HG03457 (cell line): ENCODE measurements around the gene LZTS2.

ENCODE experiments used
- ATAC-seq: cut with Tn5 transposase; IDR thresholded peaks from one replicate; pipeline ENCODE4 v1.9.1; 2021; ENCODE audit warnings: moderate number of reproducible peaks; ENCODE audit not compliant: unreplicated experiment

The LZTS2 gene

GRCh38 chr10:100978121-100978900 is 21.3 kb upstream of the LZTS2 start:
- ATAC-seq = no peak

GRCh38 chr10:100978901-100979195 is 20.8 kb upstream of the LZTS2 start:
- no peak for ATAC-seq

GRCh38 chr10:100979791-100980272 is 19.8 kb upstream of the LZTS2 start:
- ATAC-seq = no peak

GRCh38 chr10:100980311-100980710 is 19.3 kb upstream of the LZTS2 start:
- no peak for ATAC-seq

- no peak for ATAC-seq
Observed at GRCh38 chr10:100980711-100981110, 18.9 kb upstream of the LZTS2 start.

- no peak for ATAC-seq
Observed at GRCh38 chr10:100981178-100981772, 18.3 kb upstream of the LZTS2 start.

GRCh38 chr10:100982916-100983830 is 16.4 kb upstream of the LZTS2 start:
- no peak for ATAC-seq

- ATAC-seq = no peak
Observed at GRCh38 chr10:100983868-100984671, 15.5 kb upstream of the LZTS2 start.

GRCh38 chr10:100984672-100985177 is 14.9 kb upstream of the LZTS2 start:
- ATAC-seq = no peak

GRCh38 chr10:100985336-100985735 is 14.3 kb upstream of the LZTS2 start:
- no peak for ATAC-seq

GRCh38 chr10:100986623-100986951 is 13.0 kb upstream of the LZTS2 start:
- no peak for ATAC-seq

GRCh38 chr10:100986952-100987684 is 12.5 kb upstream of the LZTS2 start, which contains the start of the genes MRPL43 and TWNK:
Gene MRPL43, minus strand, starts transcription at chr10:100987497. Its CDS starts 54 bp downstream, at chr10:100987443.
Gene TWNK, plus strand, starts transcription at chr10:100987543. Its CDS starts 668 bp downstream, at chr10:100988211.
- ATAC-seq = peak; percentile 45

GRCh38 chr10:100987685-100988049 is 11.9 kb upstream of the LZTS2 start:
- no peak for ATAC-seq

- no peak for ATAC-seq
Observed at GRCh38 chr10:100988166-100988565, 11.4 kb upstream of the LZTS2 start.

- no peak for ATAC-seq
Observed at GRCh38 chr10:100989088-100989487, 10.5 kb upstream of the LZTS2 start.

- ATAC-seq = no peak
Observed at GRCh38 chr10:100993986-100994708, 5.5 kb upstream of the LZTS2 start.

GRCh38 chr10:100995181-100995580 is 4.4 kb upstream of the LZTS2 start:
- ATAC-seq = no peak

- no peak for ATAC-seq
Observed at GRCh38 chr10:100996678-100997359, 2.8 kb upstream of the LZTS2 start.
